Caco-2 (cell line): ENCODE measurements around the gene AKNA. TPM values are rescaled to one million over a fixed set of nuclear protein-coding genes. Genes with fewer than 3 reads are reported as not detected.
"Not testable (repeated sequence)": the region's sequence is repeated elsewhere in the genome, so short reads cannot be mapped to it uniquely, and the experiment has no call there.

Experiments
- BruUV-seq: library from RNA; stranded (reverse); fragments of 400-500 nt; replicated peaks from 2 replicates; lab custom pipeline; 2021; lab: Mats Ljungman, UMichigan
- CTCF ChIA-PET: fragments of 300-600 bp; sonication (Branson Sonifier 250); formaldehyde crosslinking; loops from one replicate; lab custom pipeline; 2022; ENCODE audit warnings: antibody characterized with exemption; lab: Charles Lee
- POLR2A ChIA-PET: fragments of 300-600 bp; sonication (Branson Sonifier 250); formaldehyde crosslinking; loops from one replicate; lab custom pipeline; 2022; ENCODE audit warnings: antibody characterized with exemption; lab: Charles Lee
- DNase-seq, 2 experiments: peaks; one replicate each; pipeline versions ENCODE4 v3.0.0 to v3.0.0-alpha.2; 2020 to 2022
- H3K27me3 ChIP-seq: replicated peaks from 2 replicates; pipeline ENCODE4 v1.6.0; 2011; ENCODE audit warnings: low read length; ENCODE audit not compliant: control insufficient read depth, insufficient read depth
- H3K36me3 ChIP-seq: 2 replicates; pipeline ENCODE4 v1.5.1; 2011; ENCODE audit warnings: low read length; ENCODE audit not compliant: control insufficient read depth, insufficient read depth
- H3K4me1 ChIP-seq: fragments of 250-450 bp; sonication (Bioruptor Pico); 2 replicates; pipeline ENCODE4 v1.5.1; 2020; ENCODE audit warnings: mild to moderate bottlenecking
- H3K4me3 ChIP-seq: 2 replicates; pipeline ENCODE4 v1.5.1; 2011; ENCODE audit warnings: low read depth, mild to moderate bottlenecking, control low read depth, low read length
- H3K9me3 ChIP-seq: fragments of 250-450 bp; sonication (Bioruptor Pico); 2 replicates; pipeline ENCODE4 v1.5.1; 2020; ENCODE audit warnings: mild to moderate bottlenecking, moderate library complexity
- H3K27ac Mint-ChIP-seq: one replicate; pipeline ENCODE4 v1.8.0; 2022; ENCODE audit warnings: mixed read lengths; ENCODE audit not compliant: unreplicated experiment
- H3K27me3 Mint-ChIP-seq: one replicate; pipeline ENCODE4 v1.8.0; 2022; ENCODE audit warnings: mixed read lengths; ENCODE audit not compliant: insufficient read depth, unreplicated experiment
- H3K36me3 Mint-ChIP-seq: one replicate; pipeline ENCODE4 v1.8.0; 2022; ENCODE audit warnings: mild to moderate bottlenecking, mixed read lengths; ENCODE audit not compliant: insufficient read depth, unreplicated experiment
- H3K4me1 Mint-ChIP-seq: one replicate; pipeline ENCODE4 v1.8.0; 2022; ENCODE audit warnings: low read depth, mixed read lengths; ENCODE audit not compliant: unreplicated experiment
- H3K4me3 Mint-ChIP-seq: one replicate; pipeline ENCODE4 v1.8.0; 2022; ENCODE audit warnings: mild to moderate bottlenecking, moderate library complexity, mixed read lengths; ENCODE audit not compliant: unreplicated experiment
- H3K9me3 Mint-ChIP-seq: one replicate; pipeline ENCODE4 v1.8.0; 2022; ENCODE audit warnings: mixed read lengths; ENCODE audit not compliant: unreplicated experiment
- intact Hi-C: fragments of 100-400 bp; cut with micrococcal nuclease; formaldehyde crosslinking; loops from one replicate; pipeline ENCODE4 v1.10.0; 2022; ENCODE audit not compliant: unreplicated experiment
- total RNA-seq: library from RNA; stranded (reverse); gene quantifications from 2 replicates; pipeline ENCODE4 v1.2.3, GENCODE V29; 2022
- TF ChIP-seq, protein P1 (sequence below), 2 experiments: fragments of 200-600 bp in 1 of 2; IDR thresholded peaks; 1 replicate in 1 of 2; 2 replicates in 1 of 2; pipeline versions ENCODE4 v1.5.1 to v1.8.0; 2011 to 2022; ENCODE audit warnings: antibody characterized with exemption in 1 of 2, control low read depth in 1 of 2, inconsistent platforms in 1 of 2, low read depth in 1 of 2, low read length in 1 of 2, mild to moderate bottlenecking in 1 of 2, moderate library complexity in 1 of 2; ENCODE audit not compliant: insufficient read depth in 1 of 2, severe bottlenecking in 1 of 2, unreplicated experiment in 1 of 2

The AKNA gene
- total RNA-seq, 1 experiment from 2014 or later: 57.8 TPM

GRCh38 chr9:114327749-114328148 is 60.0 kb downstream of the AKNA start:
- no peaks in the 10 kb centered on the region for H3K27me3 Mint-ChIP-seq
- H3K4me3 Mint-ChIP-seq: no peak overlapping the region
- DNase-seq: peak in 1 of 2 experiments; percentile 51
- TF ChIP-seq, protein P1, sequence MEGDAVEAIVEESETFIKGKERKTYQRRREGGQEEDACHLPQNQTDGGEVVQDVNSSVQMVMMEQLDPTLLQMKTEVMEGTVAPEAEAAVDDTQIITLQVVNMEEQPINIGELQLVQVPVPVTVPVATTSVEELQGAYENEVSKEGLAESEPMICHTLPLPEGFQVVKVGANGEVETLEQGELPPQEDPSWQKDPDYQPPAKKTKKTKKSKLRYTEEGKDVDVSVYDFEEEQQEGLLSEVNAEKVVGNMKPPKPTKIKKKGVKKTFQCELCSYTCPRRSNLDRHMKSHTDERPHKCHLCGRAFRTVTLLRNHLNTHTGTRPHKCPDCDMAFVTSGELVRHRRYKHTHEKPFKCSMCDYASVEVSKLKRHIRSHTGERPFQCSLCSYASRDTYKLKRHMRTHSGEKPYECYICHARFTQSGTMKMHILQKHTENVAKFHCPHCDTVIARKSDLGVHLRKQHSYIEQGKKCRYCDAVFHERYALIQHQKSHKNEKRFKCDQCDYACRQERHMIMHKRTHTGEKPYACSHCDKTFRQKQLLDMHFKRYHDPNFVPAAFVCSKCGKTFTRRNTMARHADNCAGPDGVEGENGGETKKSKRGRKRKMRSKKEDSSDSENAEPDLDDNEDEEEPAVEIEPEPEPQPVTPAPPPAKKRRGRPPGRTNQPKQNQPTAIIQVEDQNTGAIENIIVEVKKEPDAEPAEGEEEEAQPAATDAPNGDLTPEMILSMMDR (IDR thresholded peaks at IDR 0.05; ENCODE audit: insufficient read depth in 1 of 2, low read depth in 1 of 2, low read length in 1 of 2, severe bottlenecking in 1 of 2, unreplicated experiment in 1 of 2): no peak
- intact Hi-C loops: no loop called here
- peaks cover 8% of the 10 kb centered on the region for H3K36me3 Mint-ChIP-seq
- ChIA-PET POLR2A (no interaction called here), CTCF (no interaction called here)
- no peak overlapping the region for H3K27ac Mint-ChIP-seq
- no peaks in the 10 kb centered on the region for H3K9me3 Mint-ChIP-seq
- peaks cover 20% of the 10 kb centered on the region for H3K4me1 ChIP-seq
- H3K4me1 Mint-ChIP-seq: no peaks in the 10 kb centered on the region
- peaks cover 4% of the 10 kb centered on the region; the same call in 1 of the 2 replicates for H3K9me3 ChIP-seq
- BruUV-seq: TSS peak; percentile 71
- H3K27me3 ChIP-seq: no peaks in the 10 kb centered on the region
- H3K36me3 ChIP-seq: no peaks in the 10 kb centered on the region
- H3K4me3 ChIP-seq: no peak overlapping the region

DNA sequence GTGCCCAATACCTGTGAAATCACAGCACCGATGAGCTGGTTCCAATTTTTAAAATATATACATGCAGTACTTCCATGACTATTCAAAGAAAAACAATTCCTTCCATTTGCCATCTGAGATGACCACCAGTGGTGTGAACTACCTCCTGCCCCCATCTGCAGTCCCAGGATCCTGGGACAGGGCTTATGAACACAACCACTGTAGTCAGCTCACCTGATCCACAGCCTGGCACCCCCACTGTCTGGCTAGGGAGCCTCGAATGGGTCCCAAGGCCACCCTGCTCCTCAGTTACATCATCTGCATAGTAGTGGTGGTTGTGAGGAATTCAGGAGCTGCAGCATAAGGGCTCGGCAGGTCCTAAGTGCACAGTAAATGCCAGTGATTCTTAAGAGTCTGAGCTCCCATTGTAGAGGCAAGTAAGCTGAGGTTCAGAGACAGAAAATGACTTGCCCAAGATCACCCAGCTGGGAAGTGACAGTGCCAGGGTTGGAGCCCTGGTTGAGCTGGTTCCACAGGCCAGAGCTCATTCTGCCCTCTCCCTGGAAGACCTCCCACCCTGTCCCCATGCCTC is 62.0 kb downstream of the AKNA start:
- H3K36me3 ChIP-seq, H3K27ac Mint-ChIP-seq, H3K9me3 ChIP-seq, H3K9me3 Mint-ChIP-seq, H3K36me3 Mint-ChIP-seq, H3K4me1 Mint-ChIP-seq, BruUV-seq, H3K27me3 Mint-ChIP-seq, DNase-seq, H3K4me3 ChIP-seq, H3K4me3 Mint-ChIP-seq, intact Hi-C loops, CTCF ChIA-PET, H3K27me3 ChIP-seq, POLR2A ChIA-PET: not testable (repeated sequence)
- H3K4me1 ChIP-seq: peaks cover 20% of the 10 kb centered on the region

GRCh38 chr9:114324965-114325364 is 62.8 kb downstream of the AKNA start:
- H3K27me3 ChIP-seq, intact Hi-C loops, H3K9me3 Mint-ChIP-seq, H3K4me3 Mint-ChIP-seq, CTCF ChIA-PET, POLR2A ChIA-PET, H3K9me3 ChIP-seq, H3K27ac Mint-ChIP-seq, H3K4me1 Mint-ChIP-seq, BruUV-seq, DNase-seq, H3K4me3 ChIP-seq, H3K27me3 Mint-ChIP-seq, H3K36me3 ChIP-seq, H3K36me3 Mint-ChIP-seq: not testable (repeated sequence)
- H3K4me1 ChIP-seq: peaks cover 20% of the 10 kb centered on the region

DNA sequence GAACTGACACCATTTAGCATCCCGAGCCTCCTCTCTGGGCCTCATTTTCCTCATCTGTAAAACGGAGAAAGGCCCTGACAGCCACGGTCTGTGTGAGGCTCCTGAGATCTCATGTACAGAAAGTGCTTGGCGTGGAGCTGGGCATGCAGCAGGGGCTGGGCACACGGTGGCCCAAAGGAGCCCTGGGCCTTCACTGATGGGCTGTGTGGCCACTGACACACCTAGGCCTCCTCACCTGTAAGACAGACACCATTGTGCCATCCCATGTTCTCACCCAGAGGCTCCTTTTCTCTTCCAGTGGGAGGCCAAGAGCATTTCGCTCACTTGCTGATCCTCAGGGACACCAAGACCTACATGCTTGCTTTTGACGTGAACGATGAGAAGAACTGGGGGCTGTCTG is 63.3 kb downstream of the AKNA start:
- H3K4me3 ChIP-seq: no peak overlapping the region
- ChIA-PET POLR2A (no interaction called here), CTCF (no interaction called here)
- no TSS peak for BruUV-seq
- Mint-ChIP-seq H3K27me3 (no peaks in the 10 kb centered on the region), H3K9me3 (no peaks in the 10 kb centered on the region), H3K4me1 (peaks cover under 1% of the 10 kb centered on the region), H3K4me3 (no peak overlapping the region), H3K36me3 (peaks cover under 1% of the 10 kb centered on the region), H3K27ac (no peak overlapping the region)
- H3K27me3 ChIP-seq: no peaks in the 10 kb centered on the region
- no peaks in the 10 kb centered on the region for H3K36me3 ChIP-seq
- H3K9me3 ChIP-seq: peaks cover 4% of the 10 kb centered on the region; the same call in 1 of the 2 replicates
- peaks cover 20% of the 10 kb centered on the region for H3K4me1 ChIP-seq
- TF ChIP-seq, protein P1 (IDR thresholded peaks at IDR 0.05; ENCODE audit: insufficient read depth in 1 of 2, low read depth in 1 of 2, low read length in 1 of 2, severe bottlenecking in 1 of 2, unreplicated experiment in 1 of 2): no peak
- DNase-seq: no peak
- intact Hi-C loops: no loop called here

DNA sequence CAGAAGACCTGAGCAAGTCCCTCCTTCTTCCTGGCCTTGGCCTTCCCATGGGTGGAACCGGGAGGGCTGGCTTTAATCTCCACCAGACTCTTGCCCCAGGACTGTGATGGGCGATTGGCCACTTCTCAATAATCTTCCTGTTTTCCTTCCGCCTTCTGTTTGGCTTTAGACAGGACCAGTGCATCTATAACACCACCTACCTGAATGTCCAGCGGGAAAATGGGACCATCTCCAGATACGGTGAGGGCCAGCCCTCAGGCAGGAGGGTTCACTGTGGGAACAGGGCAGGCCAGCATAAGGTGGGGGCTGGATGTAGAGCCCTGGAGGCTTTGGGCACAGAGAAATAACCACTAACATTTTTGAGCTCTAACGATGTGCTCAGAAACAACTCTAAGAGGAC is 63.9 kb downstream of the AKNA start:
- intact Hi-C loops, H3K27me3 Mint-ChIP-seq, H3K27ac Mint-ChIP-seq, H3K36me3 Mint-ChIP-seq, H3K4me3 Mint-ChIP-seq, H3K27me3 ChIP-seq, CTCF ChIA-PET, H3K9me3 ChIP-seq, H3K4me1 Mint-ChIP-seq, BruUV-seq, H3K36me3 ChIP-seq, POLR2A ChIA-PET, H3K9me3 Mint-ChIP-seq, DNase-seq, H3K4me3 ChIP-seq: not testable (repeated sequence)
- peaks cover 14% of the 10 kb centered on the region for H3K4me1 ChIP-seq
